GM18507 (cell line): ENCODE results near the gene ABCA2.

Source experiments
- DNase-seq: peaks from one replicate; pipeline ENCODE4 v3.0.0; 2011; ENCODE audit warnings: low read depth; ENCODE audit not compliant: insufficient read length; ENCODE audit errors: extremely low spot score
- FAIRE-seq: peaks from 2 replicates; lab custom pipeline; 2011; peaks lifted over from hg19 to GRCh38; lab: Jason Lieb, UNC

ABCA2 gene

DNA sequence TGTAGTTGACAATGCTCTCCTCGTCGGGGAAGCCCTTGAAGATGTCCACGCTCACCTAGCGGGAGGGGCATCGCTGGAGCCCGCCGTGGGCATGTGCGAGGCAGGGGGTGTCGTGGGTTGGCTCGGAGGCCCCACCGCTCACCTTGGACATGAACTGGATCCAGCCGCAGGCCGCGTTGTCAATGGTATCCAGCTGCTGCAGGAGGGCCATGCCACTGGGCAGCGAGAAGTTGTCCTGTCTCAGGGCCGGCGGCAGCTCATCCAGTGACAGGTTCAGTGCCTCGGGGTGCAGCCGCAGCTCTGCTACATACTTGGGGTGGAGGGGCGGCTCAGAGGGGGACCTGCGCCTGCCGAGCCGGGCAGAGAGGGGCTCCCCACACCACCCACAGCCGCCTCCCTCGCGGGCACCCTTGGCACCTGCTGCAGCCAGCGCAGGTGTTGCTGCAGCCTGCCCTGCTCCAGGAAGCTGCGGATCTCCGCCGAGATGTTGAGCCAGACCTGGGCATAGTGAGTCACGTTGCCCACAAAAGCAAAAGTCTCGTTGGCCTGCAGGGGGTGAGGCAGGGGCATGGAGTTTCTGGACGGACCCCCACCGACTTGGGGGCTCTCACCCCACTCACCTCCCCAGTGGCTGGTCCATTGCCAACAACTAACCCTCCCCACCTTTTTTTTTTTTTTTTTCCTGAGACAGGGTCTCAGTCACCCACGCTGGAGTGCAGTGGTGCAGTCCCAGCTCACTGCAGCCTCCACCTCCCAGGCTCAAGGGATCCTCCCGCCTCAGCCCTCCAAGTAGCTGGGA is 9.1 kb downstream of the ABCA2 start:
- no peak for FAIRE-seq

DNA sequence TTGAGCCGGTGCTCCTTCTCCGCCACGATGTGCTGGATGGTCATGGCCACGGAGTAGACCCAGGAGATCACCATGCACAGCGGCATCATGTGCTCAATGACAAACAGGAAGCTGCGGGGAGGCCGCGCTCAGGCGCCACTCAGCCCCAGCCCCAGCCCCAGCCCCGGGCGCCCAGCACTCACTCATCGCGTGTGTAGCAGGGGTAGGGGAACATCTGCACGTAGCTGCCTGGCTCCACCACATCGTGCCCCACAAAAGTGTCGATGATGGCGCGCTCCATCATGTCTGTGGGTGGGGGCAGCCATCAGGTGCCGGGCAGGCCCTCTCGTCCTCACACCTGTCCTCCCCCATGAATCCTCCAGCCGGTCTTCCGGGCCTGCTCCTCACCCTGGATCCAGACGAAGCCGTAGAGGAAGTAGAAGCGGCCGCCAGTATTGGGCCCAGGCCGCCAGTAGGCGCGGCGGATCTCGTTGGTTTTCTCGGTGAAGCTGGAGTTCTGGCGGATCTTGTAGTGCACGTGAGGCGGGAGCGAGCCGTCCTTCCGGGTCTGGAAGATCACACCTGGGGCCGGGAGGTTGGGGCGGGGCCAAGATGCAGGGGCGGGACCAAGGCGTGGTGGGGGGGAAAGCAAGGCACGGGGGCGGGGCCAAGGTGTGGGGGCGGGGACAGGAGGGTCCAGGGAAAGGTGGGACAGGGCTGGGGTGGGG is 10.1 kb downstream of the ABCA2 start:
- DNase-seq (no peak), FAIRE-seq (no peak)

More for the DNA sequence above, 9.1 kb downstream of the ABCA2 start:
- no peak for DNase-seq

DNA sequence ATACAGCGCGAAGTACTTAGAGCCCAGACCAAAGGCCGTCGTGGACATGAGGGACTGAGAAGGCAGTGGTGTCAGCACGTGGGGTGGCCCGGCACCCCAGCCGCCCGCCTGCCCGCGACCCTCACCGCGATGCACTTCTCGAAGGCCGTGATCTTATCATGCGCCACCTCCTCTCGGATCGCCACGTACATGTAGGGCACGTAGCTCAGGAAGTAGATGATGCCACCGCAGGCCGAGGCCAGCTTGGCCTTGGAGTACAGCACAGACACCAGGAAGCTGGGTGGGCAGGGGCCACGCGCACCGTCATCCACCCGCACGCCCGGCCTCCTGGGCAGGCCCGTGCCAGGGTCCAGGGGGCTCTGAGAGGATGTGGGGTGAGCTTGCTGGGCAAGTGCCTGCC is 11.0 kb downstream of the ABCA2 start:
- DNase-seq, result no peak
- FAIRE-seq, result no peak

DNA sequence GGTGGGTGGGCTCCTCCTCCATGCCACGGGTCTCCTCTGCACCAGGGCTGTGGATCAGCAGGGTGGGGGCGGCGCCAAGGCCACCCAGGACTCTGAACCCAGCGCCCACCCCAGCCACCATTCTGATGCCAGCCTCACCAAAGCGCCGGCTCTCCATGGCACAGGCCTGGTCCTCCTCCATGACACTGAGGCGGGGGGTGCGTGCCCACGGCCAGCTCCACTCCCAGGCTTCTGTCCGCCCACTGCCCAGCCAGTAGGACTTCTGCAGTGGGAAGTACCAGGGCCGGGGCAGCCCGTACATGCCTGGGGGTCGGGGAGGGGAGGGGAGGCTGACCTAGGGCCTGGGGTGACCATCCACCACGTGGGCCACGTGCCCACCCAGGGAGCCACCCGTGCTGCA is 11.6 kb downstream of the ABCA2 start:
- DNase-seq (no peak), FAIRE-seq (no peak)

DNA sequence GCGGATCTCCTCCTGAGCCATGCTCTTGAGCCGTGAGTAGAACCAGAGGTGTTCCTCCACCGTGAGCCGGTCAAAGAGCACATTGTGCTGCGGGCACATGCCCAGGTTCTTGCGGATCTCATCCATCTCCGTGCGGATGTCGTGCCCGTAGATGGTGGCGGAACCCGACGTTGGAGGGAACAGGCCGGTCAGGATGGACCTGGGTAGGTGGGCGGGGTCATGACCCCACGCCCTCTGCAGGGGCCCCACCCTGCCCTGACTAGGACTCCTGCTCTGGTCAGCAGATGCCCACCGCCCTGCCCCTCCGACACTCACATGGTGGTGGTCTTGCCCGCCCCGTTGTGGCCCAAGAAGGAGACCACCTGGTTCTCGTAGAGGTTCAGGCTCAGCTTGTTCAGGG is 12.1 kb downstream of the ABCA2 start:
- no peak for FAIRE-seq
- DNase-seq, result no peak

DNA sequence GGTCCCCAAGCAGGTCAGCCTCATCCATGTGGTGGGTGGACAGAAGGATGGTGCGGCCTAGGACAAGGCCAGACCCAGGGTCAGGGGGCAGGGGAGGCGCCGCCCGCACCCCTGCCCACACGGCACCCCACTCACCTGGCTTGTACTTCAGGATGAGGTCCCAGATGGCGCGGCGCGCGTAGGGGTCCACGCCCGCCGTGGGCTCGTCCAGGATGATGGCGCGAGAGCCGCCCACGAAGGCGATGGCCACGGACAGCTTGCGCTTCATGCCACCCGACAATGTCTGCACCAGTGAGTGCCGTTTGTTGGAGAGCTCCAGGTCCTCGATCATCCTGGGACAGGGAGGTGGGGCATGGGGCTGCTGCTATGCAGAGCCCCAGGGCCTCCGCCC is 12.5 kb downstream of the ABCA2 start:
- FAIRE-seq (no peak), DNase-seq (no peak)

DNA sequence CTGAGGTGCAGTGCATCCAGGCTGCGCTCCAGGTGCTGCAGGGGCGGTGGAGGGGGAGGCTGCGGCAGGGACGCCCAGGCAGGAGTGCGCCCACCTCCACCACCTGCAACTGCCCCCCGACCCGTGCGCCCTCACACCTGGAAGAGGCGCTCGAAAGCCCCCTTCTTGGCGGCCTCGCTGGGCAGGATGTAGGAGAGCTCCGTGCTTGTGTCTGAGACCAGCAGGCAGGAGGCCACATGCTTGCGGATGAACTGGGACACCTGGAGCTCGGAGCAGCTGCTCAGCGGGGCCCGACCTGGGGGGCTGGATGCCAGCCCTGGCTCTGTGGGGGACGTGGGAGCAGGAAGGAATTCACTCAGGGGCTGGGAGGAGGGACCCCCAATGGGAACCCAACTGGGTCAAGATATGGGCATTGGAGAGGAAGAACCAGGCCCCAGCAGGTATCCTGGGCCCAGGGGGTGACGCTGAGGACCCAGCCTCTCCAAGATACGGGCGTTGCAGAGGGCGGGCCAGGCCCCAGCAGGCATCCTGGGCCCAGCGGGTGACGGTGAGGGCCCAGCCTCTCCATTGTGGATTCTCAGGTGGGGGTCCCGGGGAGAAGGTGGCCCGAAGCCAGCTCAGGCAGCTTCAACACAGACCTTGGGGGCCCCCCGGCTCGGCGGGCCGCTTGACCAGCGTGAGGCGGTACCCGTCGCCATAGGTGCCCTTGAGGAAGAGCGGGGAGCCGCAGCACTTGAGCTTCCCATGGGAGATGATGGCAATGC is 13.1 kb downstream of the ABCA2 start:
- FAIRE-seq (no peak), DNase-seq (no peak)

DNA sequence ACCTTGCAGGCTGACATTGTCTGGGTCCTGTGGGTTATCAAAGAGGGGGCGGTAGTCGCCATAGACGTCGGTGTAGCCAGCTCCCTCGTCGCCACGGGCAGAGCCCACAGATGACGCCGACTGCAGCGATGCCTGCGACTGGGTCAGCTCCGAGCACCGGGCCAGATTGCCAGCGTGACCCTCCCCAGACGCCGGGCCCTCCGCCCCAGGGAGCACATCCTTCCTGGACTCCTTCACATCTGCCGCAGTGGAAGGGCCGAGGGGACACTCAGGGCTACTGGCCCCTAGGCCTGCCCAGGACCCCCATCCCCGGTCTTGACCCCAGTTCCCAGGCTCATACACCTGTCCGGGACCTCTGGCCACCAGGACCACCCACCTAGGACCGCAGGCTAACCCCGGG is 13.9 kb downstream of the ABCA2 start:
- no peak for DNase-seq
- no peak for FAIRE-seq

DNA sequence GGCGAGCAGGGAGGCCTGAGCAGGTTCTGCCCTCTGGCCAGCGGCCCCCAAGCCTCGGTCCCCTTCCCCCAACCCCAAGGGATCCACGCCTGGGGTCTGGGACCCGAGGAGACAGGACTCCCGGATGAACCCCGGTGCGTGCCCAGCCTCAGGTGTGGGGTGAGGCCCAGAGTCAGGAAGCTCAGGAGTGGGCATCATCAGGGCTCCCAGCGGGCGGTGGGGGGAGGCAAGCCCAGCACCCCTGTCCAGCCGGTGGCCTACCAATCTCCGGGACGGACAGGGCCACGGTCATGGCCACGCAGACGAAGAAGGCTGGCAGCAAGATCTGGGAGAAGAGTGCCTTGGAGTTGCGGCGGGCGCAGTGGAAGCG is 14.5 kb downstream of the ABCA2 start:
- FAIRE-seq, result no peak

DNA sequence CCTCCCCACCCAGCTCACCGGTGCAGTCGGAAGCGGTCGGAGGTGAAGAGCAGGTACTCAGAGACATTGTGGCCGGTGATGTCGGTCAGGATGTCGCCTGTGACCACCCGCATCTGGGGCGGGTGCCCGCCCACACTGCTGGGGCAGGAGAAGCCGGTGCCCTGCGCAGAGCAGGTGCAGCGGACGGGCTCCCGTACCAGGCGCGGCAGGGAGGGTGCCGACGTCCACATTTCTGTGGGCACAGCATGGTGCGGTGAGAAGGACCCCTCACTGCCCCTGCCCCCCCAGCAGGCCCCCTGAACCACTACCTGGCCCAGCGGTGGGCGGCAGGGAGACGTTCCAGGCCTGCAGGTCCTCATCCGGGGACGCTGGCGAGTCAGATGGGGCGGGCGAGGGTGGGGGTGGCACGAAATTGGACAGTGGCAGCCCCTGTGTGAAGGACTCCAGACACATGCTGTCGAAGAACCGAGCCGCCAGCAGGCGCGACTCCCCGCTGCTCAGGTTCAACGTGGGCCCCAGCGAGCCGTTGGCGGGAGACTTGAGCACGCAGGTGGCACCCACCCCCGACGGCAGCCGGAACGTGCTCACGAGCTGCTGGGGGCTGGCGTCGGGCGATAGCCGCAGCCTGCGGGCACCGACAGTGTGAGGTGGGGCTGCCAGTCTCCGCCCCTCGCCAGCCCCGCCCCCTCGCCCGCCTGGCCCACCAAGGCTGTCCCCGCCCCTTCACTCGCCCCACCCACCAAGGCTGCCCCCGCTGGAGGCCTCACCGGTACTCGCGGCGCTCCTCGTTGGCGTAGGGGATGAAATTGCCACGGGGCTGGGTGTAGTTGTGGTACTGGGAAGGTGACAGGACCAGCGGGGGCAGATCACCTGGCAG is 15.1 kb downstream of the ABCA2 start:
- no peak for FAIRE-seq

More for the DNA sequence above, 14.5 kb downstream of the ABCA2 start:
- DNase-seq, result no peak

DNA sequence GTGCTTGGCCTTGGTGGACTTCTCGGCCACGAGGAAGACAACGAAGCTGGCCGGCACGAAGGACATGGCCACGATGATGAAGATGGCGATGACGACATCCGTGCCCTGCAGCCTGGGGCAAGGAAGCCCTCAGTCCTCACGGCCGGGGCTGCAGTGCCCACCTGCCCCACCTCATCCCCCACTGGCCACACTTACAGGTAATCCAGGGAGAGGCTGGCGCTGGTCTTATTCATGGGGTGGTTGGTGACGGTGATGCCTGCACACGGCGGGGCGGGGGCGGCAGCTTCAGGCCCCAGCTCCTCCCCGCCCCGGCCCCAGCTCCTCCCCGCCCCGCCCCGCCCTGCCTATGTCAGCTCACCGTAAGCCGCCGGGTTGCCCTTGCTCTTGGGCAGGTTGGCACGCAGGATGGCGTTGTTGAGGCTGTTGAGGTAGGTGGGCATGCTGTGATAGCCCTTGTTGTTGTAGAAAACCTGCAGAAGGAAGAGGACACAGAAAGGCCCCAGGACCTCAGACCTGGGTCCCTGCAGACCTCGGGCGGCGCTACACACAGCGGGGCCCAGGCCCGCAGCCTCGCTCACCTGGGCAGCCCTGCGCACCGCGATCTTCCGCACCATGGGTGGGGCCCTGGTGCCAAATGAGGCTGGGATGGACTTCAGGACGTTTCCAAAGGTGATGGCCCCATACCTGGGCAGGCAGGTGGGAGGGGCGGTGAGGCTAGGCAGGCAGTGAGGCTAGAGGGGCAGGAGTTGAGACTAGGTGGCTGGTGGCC is 15.9 kb downstream of the ABCA2 start:
- no peak for DNase-seq
- no peak for FAIRE-seq

More for the DNA sequence above, 15.1 kb downstream of the ABCA2 start:
- DNase-seq, result no peak

DNA sequence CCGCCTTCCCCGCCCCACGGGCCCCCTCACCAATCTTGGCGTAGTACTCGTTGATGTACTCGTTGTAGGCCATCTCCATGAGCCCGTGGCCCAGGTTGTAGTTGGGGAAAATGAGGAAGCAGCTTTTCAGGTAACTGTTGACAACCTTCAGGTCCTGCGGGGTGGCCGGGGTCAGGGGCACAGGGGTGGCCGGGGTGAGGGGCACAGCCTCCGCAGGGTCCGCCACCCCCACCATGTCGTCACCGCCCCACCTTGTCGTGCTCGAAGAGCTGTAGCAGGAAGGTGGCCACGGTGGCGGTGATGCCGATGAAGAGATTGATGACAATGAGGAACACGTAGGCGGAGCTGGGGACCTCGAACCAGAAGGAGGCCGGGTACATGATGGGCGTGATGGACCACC is 16.9 kb downstream of the ABCA2 start:
- DNase-seq (no peak), FAIRE-seq (no peak)

DNA sequence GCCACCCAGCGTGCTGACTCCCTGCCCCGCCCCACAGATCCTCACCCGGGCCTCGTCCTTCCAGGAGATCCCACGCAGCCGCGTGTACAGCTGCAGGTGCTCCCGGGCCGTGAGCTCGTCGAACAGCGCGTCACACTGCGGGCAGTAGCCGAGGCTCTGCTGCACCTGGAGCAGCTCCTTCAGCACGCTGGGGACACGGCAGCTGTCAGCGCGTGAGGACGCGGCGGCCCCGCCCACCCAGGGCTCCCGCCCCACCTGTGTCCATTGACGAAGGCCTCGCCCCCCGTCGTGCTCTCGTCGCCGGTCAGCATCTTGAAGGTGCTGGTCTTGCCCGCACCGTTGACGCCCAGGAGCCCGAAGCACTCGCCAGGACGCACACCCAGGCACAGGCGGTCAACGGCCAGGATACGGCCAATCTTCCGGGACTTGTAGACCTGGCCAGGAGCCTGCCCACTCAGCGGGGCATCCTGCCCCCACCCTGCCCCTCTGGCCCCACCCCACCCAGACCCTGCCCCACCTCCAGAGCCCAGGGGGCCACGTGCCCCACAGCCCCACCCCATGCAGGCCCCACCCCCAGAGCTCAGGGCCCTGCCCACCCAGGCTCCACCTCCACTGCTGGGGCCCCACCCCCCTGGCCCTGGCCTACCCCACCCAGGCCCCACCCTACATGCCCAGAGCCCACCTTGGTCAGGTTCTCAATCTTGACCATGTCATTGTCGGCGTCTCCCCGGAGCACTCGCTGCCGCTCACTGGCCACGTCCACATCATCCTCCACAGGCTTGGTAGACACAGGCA is 17.9 kb downstream of the ABCA2 start:
- FAIRE-seq (no peak), DNase-seq (no peak)

DNA sequence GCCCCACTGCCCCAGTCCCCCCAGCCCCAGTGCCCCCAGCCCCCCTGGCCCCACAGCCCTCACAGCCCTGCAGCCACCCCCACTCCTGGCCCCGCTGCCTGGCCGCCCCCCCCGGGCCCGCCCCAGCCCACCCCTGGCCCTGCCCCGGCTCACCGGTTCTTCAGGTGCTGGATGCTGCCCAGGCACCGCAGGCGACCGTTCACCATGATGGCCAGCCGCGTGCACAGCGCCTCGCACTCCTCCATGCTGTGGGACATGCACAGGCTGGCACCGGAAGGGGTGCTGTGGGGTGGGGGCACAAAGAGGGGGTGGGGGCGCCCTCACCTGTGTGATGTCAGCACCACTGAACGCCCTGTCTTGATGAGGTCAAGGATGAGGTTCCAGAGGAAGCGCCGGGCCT is 18.8 kb downstream of the ABCA2 start:
- FAIRE-seq, result no peak

DNA sequence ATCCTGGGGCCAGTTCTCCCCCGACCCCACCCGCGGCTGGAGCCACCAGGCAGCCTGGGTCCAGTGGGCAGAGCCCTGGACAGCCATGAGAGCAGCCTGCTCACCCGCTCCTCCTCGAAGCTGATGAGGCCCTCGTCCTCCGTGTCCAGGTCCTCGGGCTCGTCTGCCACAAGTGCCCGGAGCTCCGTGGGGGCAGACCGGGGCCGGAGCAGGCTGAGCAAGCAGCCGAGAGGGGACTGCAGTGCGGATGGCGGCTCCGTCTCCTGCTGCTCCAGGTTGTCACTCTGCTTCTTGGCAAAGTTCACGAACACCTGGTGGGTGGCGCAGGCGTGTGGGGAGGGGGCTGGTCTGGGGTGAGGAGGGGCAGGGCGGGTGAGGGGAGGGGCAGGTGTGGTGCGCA is 19.7 kb downstream of the ABCA2 start:
- DNase-seq, result no peak
- no peak for FAIRE-seq

More for the DNA sequence above, 18.8 kb downstream of the ABCA2 start:
- no peak for DNase-seq

DNA sequence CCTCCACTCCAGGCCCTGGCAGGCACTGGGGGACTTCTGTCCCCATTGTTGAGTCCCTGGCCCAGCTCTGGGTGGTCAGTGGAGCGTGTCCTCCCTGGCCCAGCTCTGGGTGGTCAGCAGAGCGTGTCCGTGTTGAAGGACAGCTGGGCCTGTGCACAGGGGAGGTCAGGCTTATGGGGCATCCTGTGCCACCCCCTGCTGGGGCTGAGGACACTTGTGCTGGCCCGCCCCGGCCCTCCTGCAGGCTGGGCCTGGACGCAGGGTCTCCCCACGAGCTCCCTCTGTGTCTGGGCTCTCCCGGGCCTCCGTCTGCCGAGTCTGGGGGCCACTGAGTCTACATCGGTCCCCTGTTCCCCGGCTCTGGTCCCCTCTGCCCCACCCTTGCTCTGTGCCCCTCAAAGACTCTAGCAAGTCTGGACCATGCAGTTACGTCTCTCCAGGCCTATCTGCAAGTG is 20.2 kb downstream of the ABCA2 start:
- FAIRE-seq (no peak), DNase-seq (no peak)

DNA sequence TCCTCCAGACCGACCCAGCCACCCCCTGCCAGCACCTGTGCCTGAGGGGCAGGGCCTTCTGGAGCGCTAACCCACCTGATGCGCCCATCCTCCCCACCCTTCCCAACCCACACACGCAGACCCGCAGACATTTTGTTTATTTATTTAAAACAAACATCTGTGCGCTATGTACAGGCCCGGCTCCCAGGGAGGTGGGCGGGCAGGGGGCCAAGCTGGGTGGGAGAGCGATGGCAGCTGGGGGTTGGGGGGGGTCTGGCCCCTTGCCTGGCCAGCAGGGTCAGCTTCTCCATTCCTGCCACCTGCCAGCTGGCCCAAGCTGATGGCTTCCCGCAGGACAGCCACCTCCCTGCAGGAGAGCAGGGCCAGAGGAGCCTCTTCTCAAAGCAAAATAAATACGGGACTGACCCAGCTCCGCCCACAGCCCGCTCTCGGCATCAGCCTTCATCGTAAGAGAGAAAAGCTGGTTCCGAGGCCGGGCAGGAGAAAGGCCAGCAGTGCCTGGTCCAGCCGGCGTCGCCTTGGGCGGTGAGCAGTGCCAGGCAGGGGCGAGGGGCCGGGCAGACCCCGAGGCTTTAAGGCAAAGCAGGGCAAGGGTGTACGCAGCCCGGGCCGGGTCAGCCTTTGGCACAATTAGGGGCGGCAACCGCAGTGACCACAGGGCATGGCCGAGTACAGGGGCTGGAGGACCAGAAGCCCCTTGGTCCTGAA is 20.8 kb downstream of the ABCA2 start:
- DNase-seq (no peak), FAIRE-seq (no peak)
